T-cell (primary cell): ENCODE measurements around the gene DNAJC22. TPM values are rescaled to one million over a fixed set of nuclear protein-coding genes. Genes with fewer than 3 reads are reported as not detected.
A peak's percentile ranks its signal among the peaks of the same experiment; 100 is the strongest.

ENCODE experiments used
- ATAC-seq, 4 experiments: fragments of 200-7000 bp in 3 of 4; fragments of 150-1000 bp in 1 of 4; cut with Tn5 transposase; replicated peaks in 1 of 4; 1 replicate in 3 of 4; 2 replicates in 1 of 4; pipeline ENCODE4 v1.10.0; 2021; ENCODE audit warnings: moderate library complexity in 3 of 4, mild to moderate bottlenecking in 2 of 4, moderate number of reproducible peaks in 1 of 4
- CTCF ChIA-PET, 2 donors: fragments of 300-600 bp; sonication (Branson Sonifier 250); formaldehyde crosslinking; loops; one replicate each; lab custom pipeline; 2022; ENCODE audit warnings: antibody characterized with exemption in 2 of 2; lab: Charles Lee
- POLR2A ChIA-PET, 2 donors: fragments of 300-600 bp; sonication (Branson Sonifier 250); formaldehyde crosslinking; loops; one replicate each; lab custom pipeline; 2022; ENCODE audit warnings: antibody characterized with exemption in 2 of 2; lab: Charles Lee
- DNase-seq, 35 experiments: peaks; one replicate each; pipeline versions ENCODE4 v3.0.0 to v3.0.0-alpha.2; 2013 to 2023
- H3K27ac ChIP-seq: one replicate; pipeline ENCODE4 v1.5.1; 2013; ENCODE audit warnings: low read length
- H3K27me3 ChIP-seq, 2 experiments: replicated peaks in 1 of 2; 1 replicate in 1 of 2; 2 replicates in 1 of 2; pipeline versions ENCODE4 v1.6.1 to v1.7.0; 2013; ENCODE audit warnings: low read length in 1 of 2, mixed read lengths in 1 of 2; ENCODE audit not compliant: control insufficient read depth in 2 of 2, insufficient read depth in 2 of 2; ENCODE audit errors: extremely low read depth in 1 of 2
- H3K36me3 ChIP-seq, 2 donors: 1 replicate in 1 of 2; 2 replicates in 1 of 2; pipeline versions ENCODE4 v1.6.1 to v1.7.0; 2013; ENCODE audit warnings: low read length in 1 of 2; ENCODE audit not compliant: control insufficient read depth in 2 of 2, insufficient read depth in 1 of 2; ENCODE audit errors: extremely low read depth in 1 of 2
- H3K4me1 ChIP-seq, 2 experiments: 1 replicate in 1 of 2; 2 replicates in 1 of 2; pipeline versions ENCODE4 v1.6.1 to v1.7.0; 2013; ENCODE audit warnings: low read length in 2 of 2, mixed read lengths in 1 of 2; ENCODE audit not compliant: insufficient read depth in 2 of 2, control insufficient read depth in 1 of 2; ENCODE audit errors: extremely low read depth in 1 of 2
- H3K4me3 ChIP-seq, 2 donors: 1 replicate in 1 of 2; 2 replicates in 1 of 2; pipeline versions ENCODE4 v1.5.1 to v1.7.0; 2013; ENCODE audit warnings: mild to moderate bottlenecking in 2 of 2, low read length in 1 of 2, moderate library complexity in 1 of 2; ENCODE audit not compliant: control insufficient read depth in 1 of 2; ENCODE audit errors: extremely low read depth in 1 of 2
- H3K9me3 ChIP-seq: 2 replicates; pipeline ENCODE4 v1.7.0; 2013
- H3K27ac Mint-ChIP-seq, 2 donors: one replicate each; pipeline ENCODE4 v1.8.0; 2020 to 2021; ENCODE audit warnings: mild to moderate bottlenecking in 2 of 2, mixed read lengths in 2 of 2
- H3K27me3 Mint-ChIP-seq, 2 donors: one replicate each; pipeline ENCODE4 v1.8.0; 2021 to 2022; ENCODE audit warnings: mixed read lengths in 2 of 2
- H3K36me3 Mint-ChIP-seq: one replicate; pipeline ENCODE4 v1.8.0; 2021; ENCODE audit warnings: mixed read lengths
- H3K4me1 Mint-ChIP-seq, 3 donors: one replicate each; pipeline ENCODE4 v1.8.0; 2020 to 2022; ENCODE audit warnings: mixed read lengths in 3 of 3, mild to moderate bottlenecking in 1 of 3
- H3K4me3 Mint-ChIP-seq, 3 donors: one replicate each; pipeline ENCODE4 v1.8.0; 2020 to 2022; ENCODE audit warnings: mild to moderate bottlenecking in 3 of 3, mixed read lengths in 3 of 3, moderate library complexity in 3 of 3
- H3K9me3 Mint-ChIP-seq, 3 donors: one replicate each; pipeline ENCODE4 v1.8.0; 2020 to 2022; ENCODE audit warnings: mixed read lengths in 3 of 3
- WGBS: methylation state at CpG from one replicate; pipeline ENCODE4 v1.1.5; 2013; ENCODE audit warnings: missing lambda C conversion rate; ENCODE audit not compliant: insufficient coverage; 5-methylcytosine and 5-hydroxymethylcytosine counted together
- total RNA-seq, 35 experiments: library from RNA in 6 of 35; stranded (reverse) in 6 of 35; fragments of 120-200 nt in 1 of 35; gene quantifications; one replicate each; pipeline versions ENCODE4 v1.2.1 to v1.2.4 and lab custom pipeline; 2013 to 2026

DNAJC22 gene
- total RNA-seq, 5 donors from 2014 or later (not counting 1 experiment from before 2014, with no cell fraction given): 0.07 TPM; not detected in 4

- WGBS: under 1% methylated on average over 58 of the region's 65 CpGs
- ATAC-seq (peak; percentile 96 to 99 (median 98)), DNase-seq (peak; percentile 92 to 98 (median 96))
- H3K27me3 ChIP-seq: no peaks in the 10 kb centered on the region
- Mint-ChIP-seq H3K36me3 (no peaks in the 10 kb centered on the region), H3K9me3 (no peaks in the 10 kb centered on the region), H3K4me1 (peaks cover 17 to 22% (median 20%) of the 10 kb centered on the region in 3 donors), H3K27me3 (no peaks in the 10 kb centered on the region), H3K4me3 (peak within 1 kb of the TSS; percentile 86 to 90 (median 87)), H3K27ac (peak within 1 kb of the TSS; percentile 71 to 75)
- peak within 1 kb of the TSS; percentile 60 for H3K27ac ChIP-seq
- H3K36me3 ChIP-seq: no peaks in the 10 kb centered on the region
- peak within 1 kb of the TSS; percentile 83 to 95 for H3K4me3 ChIP-seq
- peaks cover 5 to 22% of the 10 kb centered on the region in 2 experiments for H3K4me1 ChIP-seq
- ChIA-PET POLR2A (interaction anchor here (0.5 to 1.2 kb wide), 7 partner anchors 44 to 790 kb away, joined by 3 to 7 read pairs (median 5); partner anchors contain the start of genes SPATS2 (in 1 of the 2) and TMBIM6 (in 1 of the 2)), CTCF (interaction anchor here (0.6 to 1.8 kb wide), 14 partner anchors 9 to 1166 kb away, joined by 3 to 12 read pairs (median 4); no protein-coding TSS in a partner anchor)
- H3K9me3 ChIP-seq: no peaks in the 10 kb centered on the region
Measured at GRCh38 chr12:49322708-49323523, 23.8 kb upstream of the DNAJC22 start, which contains the start of gene TROAP. TSS of gene TROAP (plus strand) at chr12:49323255. CDS start at chr12:49323609, 354 bp downstream.

- Mint-ChIP-seq H3K27ac (peak overlapping the region; percentile 71 to 75), H3K36me3 (no peaks in the 10 kb centered on the region), H3K4me3 (peak overlapping the region; percentile 86 to 90 (median 87)), H3K4me1 (peaks cover 17 to 22% (median 20%) of the 10 kb centered on the region in 3 donors), H3K27me3 (no peaks in the 10 kb centered on the region), H3K9me3 (no peaks in the 10 kb centered on the region)
- Histone ChIP-seq H3K4me1 (peaks cover 5 to 22% of the 10 kb centered on the region in 2 experiments), H3K27me3 (no peaks in the 10 kb centered on the region), H3K9me3 (no peaks in the 10 kb centered on the region), H3K36me3 (no peaks in the 10 kb centered on the region), H3K27ac (no peak overlapping the region), H3K4me3 (peak overlapping the region; percentile 83 to 95)
- ChIA-PET POLR2A (interaction anchor here (0.5 to 1.2 kb wide), 4 partner anchors 43 to 418 kb away, joined by 3 to 7 read pairs (median 4); partner anchors contain the start of genes SPATS2 (in 1 of the 2) and TMBIM6 (in 1 of the 2)), CTCF (interaction anchor here (0.9 to 1.8 kb wide), 9 partner anchors 8 to 236 kb away, joined by 3 to 12 read pairs (median 5); no protein-coding TSS in a partner anchor)
- ATAC-seq (no peak), DNase-seq (no peak)
- WGBS: 16% methylated on average over 7 of the region's 19 CpGs
Measured at GRCh38 chr12:49323524-49324097, 23.1 kb upstream of the DNAJC22 start.

GRCh38 chr12:49325606-49326005 lies 21.1 kb upstream of the DNAJC22 start:
- Mint-ChIP-seq H3K27ac (no peak overlapping the region), H3K27me3 (no peaks in the 10 kb centered on the region), H3K4me3 (no peak overlapping the region), H3K36me3 (no peaks in the 10 kb centered on the region), H3K4me1 (peaks cover 17 to 22% (median 20%) of the 10 kb centered on the region in 3 donors), H3K9me3 (no peaks in the 10 kb centered on the region)
- H3K4me1 ChIP-seq: peaks cover 5 to 22% of the 10 kb centered on the region in 2 experiments
- H3K9me3 ChIP-seq: no peaks in the 10 kb centered on the region
- CTCF ChIA-PET: no interaction called here
- no peak overlapping the region for H3K27ac ChIP-seq
- ATAC-seq: no peak
- H3K4me3 ChIP-seq: no peak overlapping the region
- peaks cover 0 to 6% of the 10 kb centered on the region in 2 experiments for H3K27me3 ChIP-seq
- WGBS: 97% methylated on average over 6 of the region's 6 CpGs
- no peak for DNase-seq
- POLR2A ChIA-PET: no interaction called here
- no peaks in the 10 kb centered on the region for H3K36me3 ChIP-seq

- Mint-ChIP-seq H3K4me1 (peaks cover 10 to 15% (median 11%) of the 10 kb centered on the region in 3 donors), H3K27ac (no peak overlapping the region), H3K9me3 (no peaks in the 10 kb centered on the region), H3K36me3 (no peaks in the 10 kb centered on the region), H3K4me3 (no peak overlapping the region), H3K27me3 (peaks cover 10% of the 10 kb centered on the region in 2 donors)
- Histone ChIP-seq H3K9me3 (no peaks in the 10 kb centered on the region), H3K36me3 (no peaks in the 10 kb centered on the region), H3K4me3 (no peak overlapping the region), H3K27me3 (peaks cover 0 to 22% of the 10 kb centered on the region in 2 experiments), H3K4me1 (peaks cover 0 to 13% of the 10 kb centered on the region in 2 experiments), H3K27ac (no peak overlapping the region)
- CTCF ChIA-PET: no interaction called here
- DNase-seq (no peak), ATAC-seq (no peak)
- POLR2A ChIA-PET: no interaction called here
Measured at GRCh38 chr12:49327368-49327767, 19.3 kb upstream of the DNAJC22 start.

GRCh38 chr12:49327887-49328286 lies 18.8 kb upstream of the DNAJC22 start:
- Mint-ChIP-seq H3K36me3 (no peaks in the 10 kb centered on the region), H3K4me3 (no peak overlapping the region), H3K27ac (no peak overlapping the region), H3K27me3 (peaks cover 15 to 16% of the 10 kb centered on the region in 2 donors), H3K9me3 (no peaks in the 10 kb centered on the region), H3K4me1 (peaks cover 8 to 10% (median 8%) of the 10 kb centered on the region in 3 donors)
- peaks cover 0 to 27% of the 10 kb centered on the region in 2 experiments for H3K27me3 ChIP-seq
- no peak for ATAC-seq
- ChIA-PET CTCF (interaction anchor here in 1 of 2 donors (0.6 kb wide), 1 partner anchor 243 kb away, joined by 4 read pairs; no protein-coding TSS in a partner anchor), POLR2A (no interaction called here)
- H3K36me3 ChIP-seq: no peaks in the 10 kb centered on the region
- no peak for DNase-seq
- H3K27ac ChIP-seq: no peak overlapping the region
- peaks cover 0 to 10% of the 10 kb centered on the region in 2 experiments for H3K4me1 ChIP-seq
- no peaks in the 10 kb centered on the region for H3K9me3 ChIP-seq
- WGBS: 100% methylated on average over 2 of the region's 2 CpGs
- H3K4me3 ChIP-seq: no peak overlapping the region

- Histone ChIP-seq H3K27me3 (peaks cover 2 to 36% of the 10 kb centered on the region in 2 experiments), H3K4me1 (peaks cover 0 to 7% of the 10 kb centered on the region in 2 experiments), H3K9me3 (no peaks in the 10 kb centered on the region), H3K4me3 (no peak overlapping the region), H3K27ac (no peak overlapping the region), H3K36me3 (no peaks in the 10 kb centered on the region)
- Mint-ChIP-seq H3K36me3 (no peaks in the 10 kb centered on the region), H3K9me3 (no peaks in the 10 kb centered on the region), H3K4me1 (peaks cover under 1 to 5% (median 4%) of the 10 kb centered on the region in 3 donors), H3K27me3 (peaks cover 19 to 22% of the 10 kb centered on the region in 2 donors), H3K4me3 (no peak overlapping the region), H3K27ac (no peak overlapping the region)
- DNase-seq: no peak
- POLR2A ChIA-PET: no interaction called here
- no peak for ATAC-seq
- WGBS: 86% methylated on average over 5 of the region's 12 CpGs
- CTCF ChIA-PET: no interaction called here
Measured at GRCh38 chr12:49328816-49329215, 17.9 kb upstream of the DNAJC22 start.
